Activated CD4-positive, CD25-positive, alpha-beta regulatory T cell treated with anti-CD3 and anti-CD28 coated beads, Interleukin-2, amount 50 U/mL, for 24 hours (primary cell): ENCODE data around the gene LAYN.
A peak's percentile ranks its signal among the peaks of the same experiment; 100 is the strongest.

Experiments used
- ATAC-seq, 2 donors: fragments of 150-1000 bp; cut with Tn5 transposase; one replicate each; pipeline ENCODE4 v1.10.0; 2021; ENCODE audit warnings: mild to moderate bottlenecking in 1 of 2, moderate library complexity in 1 of 2

Gene LAYN

GRCh38 chr11:111540114-111540936, at the start of gene LAYN:
Gene LAYN, plus strand, starts transcription at chr11:111540720. Its CDS starts 124 bp downstream, at chr11:111540844.
- peak; percentile 37 to 42 for ATAC-seq

- no peak for ATAC-seq
Observed at GRCh38 chr11:111494040-111494439, 46.5 kb upstream of the LAYN start.

GRCh38 chr11:111499483-111499882, 41.0 kb upstream of the LAYN start:
- ATAC-seq: no peak

- ATAC-seq: no peak
Observed at GRCh38 chr11:111500481-111500880, 40.0 kb upstream of the LAYN start.

- no peak for ATAC-seq
Observed at GRCh38 chr11:111502611-111503010, 37.9 kb upstream of the LAYN start.

- no peak for ATAC-seq
Observed at GRCh38 chr11:111510311-111510710, 30.2 kb upstream of the LAYN start.

GRCh38 chr11:111512296-111513239, 28.0 kb upstream of the LAYN start, which contains the start of gene BTG4:
Gene BTG4, minus strand, starts transcription at chr11:111512386. Its CDS starts 13,610 bp downstream, at chr11:111498776.
- ATAC-seq: peak; percentile 48 to 61

- ATAC-seq: peak; percentile 28 to 49
Observed at GRCh38 chr11:111513240-111513605, 27.3 kb upstream of the LAYN start.

GRCh38 chr11:111514216-111515031, 26.1 kb upstream of the LAYN start, which contains the start of gene HOATZ:
Gene HOATZ, plus strand, starts transcription at chr11:111514778. Its CDS starts 7 bp downstream, at chr11:111514785.
- ATAC-seq: no peak

- ATAC-seq: no peak
Observed at GRCh38 chr11:111515591-111515990, 24.9 kb upstream of the LAYN start.

- no peak for ATAC-seq
Observed at GRCh38 chr11:111518668-111519067, 21.9 kb upstream of the LAYN start.

- ATAC-seq: no peak
Observed at GRCh38 chr11:111520560-111520959, 20.0 kb upstream of the LAYN start.

- peak in 1 of 2 donors; percentile 5 for ATAC-seq
Observed at GRCh38 chr11:111521135-111521534, 19.4 kb upstream of the LAYN start.

- ATAC-seq: no peak
Observed at GRCh38 chr11:111522426-111522825, 18.1 kb upstream of the LAYN start.

GRCh38 chr11:111523343-111523742, 17.2 kb upstream of the LAYN start:
- peak; percentile 42 to 63 for ATAC-seq

GRCh38 chr11:111524056-111524455, 16.5 kb upstream of the LAYN start:
- ATAC-seq: no peak

GRCh38 chr11:111525456-111525855, 15.1 kb upstream of the LAYN start:
- no peak for ATAC-seq

GRCh38 chr11:111526501-111526900, 14.0 kb upstream of the LAYN start:
- peak; percentile 71 to 77 for ATAC-seq

GRCh38 chr11:111527279-111527678, 13.2 kb upstream of the LAYN start:
- no peak for ATAC-seq

GRCh38 chr11:111528557-111528956, 12.0 kb upstream of the LAYN start:
- no peak for ATAC-seq

GRCh38 chr11:111530091-111530490, 10.4 kb upstream of the LAYN start:
- no peak for ATAC-seq

GRCh38 chr11:111531136-111531535, 9.4 kb upstream of the LAYN start:
- ATAC-seq: peak; percentile 24 to 26
